ENCODE data around the gene TAS1R3.

The TAS1R3 gene

GRCh38 chr1:1306070-1306660 is 24.9 kb upstream of the TAS1R3 start:
- H3K4me1 ChIP-seq (ENCODE audit: control insufficient read depth, low read length): peaks cover 36% of the 10 kb centered on the region

GRCh38 chr1:1306661-1307260 is 24.3 kb upstream of the TAS1R3 start:
- H3K9me3 ChIP-seq (ENCODE audit: control insufficient read depth, insufficient read depth, low read length): no peaks in the 10 kb centered on the region
- H4K20me1 ChIP-seq (ENCODE audit: control insufficient read depth, insufficient read depth, low read depth, low read length): no peaks in the 10 kb centered on the region
- H3K9me2 ChIP-seq (replicated peaks; ENCODE audit: control insufficient read depth, low read length): no peaks in the 10 kb centered on the region
- H3K4me2 ChIP-seq (ENCODE audit: low read length): peak overlapping the region; percentile 84
- H3K36me3 ChIP-seq (ENCODE audit: control insufficient read depth, low read length): peaks cover 26% of the 10 kb centered on the region
- H3K4me3 ChIP-seq (ENCODE audit: low read length): peak overlapping the region; percentile 79
- peaks cover 40% of the 10 kb centered on the region for H3K79me2 ChIP-seq (ENCODE audit: control insufficient read depth, low read length)
- H3K27ac ChIP-seq (ENCODE audit: low read depth, low read length): no peak overlapping the region
- no peak for TF ChIP-seq CTCF (IDR thresholded peaks at IDR 0.05; ENCODE audit: low read depth, low read length, poor library complexity, severe bottlenecking)
- TF ChIP-seq EZH2phosphoT487 (IDR thresholded peaks at IDR 0.05; ENCODE audit: borderline replicate concordance, low read length): no peak
- peaks cover 2% of the 10 kb centered on the region; the same call in 1 of the 2 replicates for H3F3A ChIP-seq (ENCODE audit: control insufficient read depth, insufficient read depth)
- H3K4me1 ChIP-seq (ENCODE audit: control insufficient read depth, low read length): peaks cover 36% of the 10 kb centered on the region
- no peaks in the 10 kb centered on the region for H3K27me3 ChIP-seq (ENCODE audit: control insufficient read depth, low read length)

More at GRCh38 chr1:1306070-1306660, 24.9 kb upstream of the TAS1R3 start:
- Histone ChIP-seq H3K4me2 (ENCODE audit: low read length) (peak overlapping the region; percentile 84), H3K79me2 (ENCODE audit: control insufficient read depth, low read length) (peaks cover 40% of the 10 kb centered on the region), H3K9me2 (replicated peaks; ENCODE audit: control insufficient read depth, low read length) (no peaks in the 10 kb centered on the region), H3K4me3 (ENCODE audit: low read length) (peak overlapping the region; percentile 79), H3K27me3 (ENCODE audit: control insufficient read depth, low read length) (no peaks in the 10 kb centered on the region), H3K9me3 (ENCODE audit: control insufficient read depth, insufficient read depth, low read length) (no peaks in the 10 kb centered on the region), H4K20me1 (ENCODE audit: control insufficient read depth, insufficient read depth, low read depth, low read length) (no peaks in the 10 kb centered on the region), H3K36me3 (ENCODE audit: control insufficient read depth, low read length) (peaks cover 20% of the 10 kb centered on the region), H3K27ac (ENCODE audit: low read depth, low read length) (peak overlapping the region; percentile 55), H3F3A (ENCODE audit: control insufficient read depth, insufficient read depth) (no peaks in the 10 kb centered on the region)
- TF ChIP-seq CTCF (IDR thresholded peaks at IDR 0.05; ENCODE audit: low read depth, low read length, poor library complexity, severe bottlenecking) (peak; percentile 44), EZH2phosphoT487 (IDR thresholded peaks at IDR 0.05; ENCODE audit: borderline replicate concordance, low read length) (no peak)

- Histone ChIP-seq H3K4me1 (ENCODE audit: control insufficient read depth, low read length) (peaks cover 36% of the 10 kb centered on the region), H3K79me2 (ENCODE audit: control insufficient read depth, low read length) (peaks cover 40% of the 10 kb centered on the region), H3K27me3 (ENCODE audit: control insufficient read depth, low read length) (no peaks in the 10 kb centered on the region), H3K36me3 (ENCODE audit: control insufficient read depth, low read length) (peaks cover 29% of the 10 kb centered on the region), H3F3A (ENCODE audit: control insufficient read depth, insufficient read depth) (peaks cover 2% of the 10 kb centered on the region; the same call in 1 of the 2 replicates), H3K9me2 (replicated peaks; ENCODE audit: control insufficient read depth, low read length) (no peaks in the 10 kb centered on the region), H4K20me1 (ENCODE audit: control insufficient read depth, insufficient read depth, low read depth, low read length) (no peaks in the 10 kb centered on the region), H3K4me2 (ENCODE audit: low read length) (peak overlapping the region; percentile 84), H3K4me3 (ENCODE audit: low read length) (peak overlapping the region; percentile 79), H3K9me3 (ENCODE audit: control insufficient read depth, insufficient read depth, low read length) (no peaks in the 10 kb centered on the region), H3K27ac (ENCODE audit: low read depth, low read length) (no peak overlapping the region)
- TF ChIP-seq CTCF (IDR thresholded peaks at IDR 0.05; ENCODE audit: low read depth, low read length, poor library complexity, severe bottlenecking) (no peak), EZH2phosphoT487 (IDR thresholded peaks at IDR 0.05; ENCODE audit: borderline replicate concordance, low read length) (no peak)
Observed at GRCh38 chr1:1307261-1307922, 23.7 kb upstream of the TAS1R3 start.

Measured in DOHH2 (cell line).